Esophagus squamous epithelium (tissue), 4 donors: Measurements from ENCODE around the gene PDS5A.
"Not testable (repeated sequence)": the region's sequence is repeated elsewhere in the genome, so short reads cannot be mapped to it uniquely, and the experiment has no call there.

Source experiments
- POLR2A ChIP-seq, 4 donors: fragments of 450-650 bp; IDR thresholded peaks; one replicate each; pipeline ENCODE4 v1.6.1; 2017; ENCODE audit warnings: antibody characterized with exemption in 4 of 4, mild to moderate bottlenecking in 4 of 4, moderate library complexity in 3 of 4
- TF ChIP-seq, protein P1 (sequence below), 6 experiments: fragments of 450-650 bp in 4 of 6; fragments of 200-600 bp in 2 of 6; sonication (generic) in 2 of 6; IDR thresholded peaks; one replicate each; pipeline ENCODE4 v1.5.1; 2016 to 2019; ENCODE audit warnings: antibody characterized with exemption in 6 of 6, mild to moderate bottlenecking in 4 of 6, moderate library complexity in 4 of 6

DNA sequence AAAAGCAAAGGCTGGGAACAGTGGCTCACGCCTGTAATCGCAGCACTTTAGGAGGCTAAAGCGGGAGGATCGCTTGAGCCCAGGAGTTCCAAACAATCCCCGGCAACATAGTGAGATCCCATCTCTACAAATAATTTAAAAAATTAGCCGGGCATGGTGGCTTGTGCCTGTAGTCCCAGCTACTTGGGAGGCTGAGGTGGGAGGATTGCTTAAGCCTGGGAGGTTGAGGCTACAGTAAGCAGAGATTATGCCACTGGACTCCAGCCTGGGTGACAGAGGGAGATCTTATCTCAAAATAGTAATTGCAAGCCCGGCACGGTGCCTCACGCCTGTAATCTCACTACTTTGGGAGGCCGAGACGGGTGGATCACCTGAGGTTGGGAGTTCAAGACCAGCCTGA lies 139.3 kb downstream of the PDS5A start:
- TF ChIP-seq, protein P1, sequence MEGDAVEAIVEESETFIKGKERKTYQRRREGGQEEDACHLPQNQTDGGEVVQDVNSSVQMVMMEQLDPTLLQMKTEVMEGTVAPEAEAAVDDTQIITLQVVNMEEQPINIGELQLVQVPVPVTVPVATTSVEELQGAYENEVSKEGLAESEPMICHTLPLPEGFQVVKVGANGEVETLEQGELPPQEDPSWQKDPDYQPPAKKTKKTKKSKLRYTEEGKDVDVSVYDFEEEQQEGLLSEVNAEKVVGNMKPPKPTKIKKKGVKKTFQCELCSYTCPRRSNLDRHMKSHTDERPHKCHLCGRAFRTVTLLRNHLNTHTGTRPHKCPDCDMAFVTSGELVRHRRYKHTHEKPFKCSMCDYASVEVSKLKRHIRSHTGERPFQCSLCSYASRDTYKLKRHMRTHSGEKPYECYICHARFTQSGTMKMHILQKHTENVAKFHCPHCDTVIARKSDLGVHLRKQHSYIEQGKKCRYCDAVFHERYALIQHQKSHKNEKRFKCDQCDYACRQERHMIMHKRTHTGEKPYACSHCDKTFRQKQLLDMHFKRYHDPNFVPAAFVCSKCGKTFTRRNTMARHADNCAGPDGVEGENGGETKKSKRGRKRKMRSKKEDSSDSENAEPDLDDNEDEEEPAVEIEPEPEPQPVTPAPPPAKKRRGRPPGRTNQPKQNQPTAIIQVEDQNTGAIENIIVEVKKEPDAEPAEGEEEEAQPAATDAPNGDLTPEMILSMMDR (IDR thresholded peaks at IDR 0.05), result not testable (repeated sequence)
- not testable (repeated sequence) for TF ChIP-seq POLR2A (IDR thresholded peaks at IDR 0.05)
